HEK293 (cell line): ENCODE data around the gene MMP15.

Source experiments
- CTCF ChIA-PET: fragments of 350-600 bp; formaldehyde crosslinking; extraction: SDS; loops from one replicate; lab custom pipeline; 2021; ENCODE audit warnings: antibody characterized with exemption; lab: Yijun Ruan, JAX
- POLR2A ChIA-PET: fragments of 300-600 bp; formaldehyde crosslinking; extraction: SDS; loops from one replicate; lab custom pipeline; 2020; ENCODE audit warnings: antibody characterized with exemption, inconsistent platforms; lab: Yijun Ruan, JAX
- H3K27ac ChIP-seq: fragments of 200-500 bp; sonication (Bioruptor generic); 2 replicates; pipeline ENCODE4 v1.5.1; 2014; ENCODE audit warnings: low read depth, low read length, control low read depth, inconsistent platforms; ENCODE audit errors: extremely low read depth
- H3K36me3 ChIP-seq, 2 experiments: fragments of 200-500 bp in 1 of 2; sonication (Bioruptor generic) in 1 of 2; 1 replicate in 1 of 2; 2 replicates in 1 of 2; pipeline ENCODE4 v1.5.1; 2014 to 2017; ENCODE audit warnings: inconsistent platforms in 2 of 2, low read length in 2 of 2; ENCODE audit not compliant: control insufficient read depth in 2 of 2, insufficient read depth in 1 of 2
- H3K4me1 ChIP-seq: fragments of 200-500 bp; sonication (Bioruptor generic); 2 replicates; pipeline ENCODE4 v1.5.1; 2014; ENCODE audit warnings: mild to moderate bottlenecking, low read length, inconsistent platforms; ENCODE audit not compliant: control insufficient read depth, insufficient read depth
- H3K4me3 ChIP-seq: 2 replicates; pipeline ENCODE4 v1.5.1; 2011; ENCODE audit warnings: low read depth, mild to moderate bottlenecking, control low read depth, low read length, moderate library complexity
- H3K9me3 ChIP-seq: fragments of 200-500 bp; sonication (Bioruptor generic); 2 replicates; pipeline ENCODE4 v1.5.1; 2014; ENCODE audit warnings: low read depth, low read length, inconsistent platforms; ENCODE audit not compliant: control insufficient read depth, insufficient read depth
- GLIS1 ChIP-seq: fragments of 450-650 bp; formaldehyde crosslinking; IDR thresholded peaks from 2 replicates; pipeline ENCODE4 v1.5.1; 2016; ENCODE audit warnings: missing biosample characterization, missing genetic modification characterization
- GLIS2 ChIP-seq: fragments of 450-650 bp; formaldehyde crosslinking; IDR thresholded peaks from 2 replicates; pipeline ENCODE4 v1.5.1; 2016; ENCODE audit warnings: missing biosample characterization, missing genetic modification characterization
- PRDM1 ChIP-seq: fragments of 450-650 bp; formaldehyde crosslinking; IDR thresholded peaks from 2 replicates; pipeline ENCODE4; 2016; ENCODE audit warnings: missing biosample characterization, missing genetic modification characterization
- ZBTB17 ChIP-seq: fragments of 450-650 bp; formaldehyde crosslinking; IDR thresholded peaks from 2 replicates; pipeline ENCODE4 v1.5.1; 2016; ENCODE audit warnings: missing biosample characterization, missing genetic modification characterization
- ZIC2 ChIP-seq: fragments of 450-650 bp; formaldehyde crosslinking; IDR thresholded peaks from 2 replicates; pipeline ENCODE4 v1.5.1; 2016; ENCODE audit warnings: missing biosample characterization, missing genetic modification characterization
- ZNF211 ChIP-seq: fragments of 450-650 bp; formaldehyde crosslinking; IDR thresholded peaks from 2 replicates; pipeline ENCODE4 v1.5.1; 2016; ENCODE audit warnings: low read depth, missing biosample characterization, missing genetic modification characterization
- ZNF214 ChIP-seq: fragments of 450-650 bp; formaldehyde crosslinking; IDR thresholded peaks from 2 replicates; pipeline ENCODE4 v1.5.1; 2017; ENCODE audit warnings: missing biosample characterization, mild to moderate bottlenecking, missing genetic modification characterization, borderline replicate concordance
- ZNF341 ChIP-seq: fragments of 450-650 bp; formaldehyde crosslinking; IDR thresholded peaks from 2 replicates; pipeline ENCODE4; 2016; ENCODE audit warnings: low read depth, missing biosample characterization, missing genetic modification characterization
- ZNF366 ChIP-seq: fragments of 450-650 bp; formaldehyde crosslinking; conservative IDR thresholded peaks from 2 replicates; pipeline ENCODE4 v1.5.1; 2016; ENCODE audit warnings: missing biosample characterization, missing genetic modification characterization
- ZNF416 ChIP-seq: fragments of 450-650 bp; formaldehyde crosslinking; IDR thresholded peaks from 2 replicates; pipeline ENCODE4 v1.5.1; 2016; ENCODE audit warnings: missing biosample characterization, missing genetic modification characterization
- ZNF555 ChIP-seq: fragments of 450-650 bp; formaldehyde crosslinking; conservative IDR thresholded peaks from 2 replicates; pipeline ENCODE4 v1.5.1; 2017; ENCODE audit warnings: missing biosample characterization, mild to moderate bottlenecking, missing genetic modification characterization, inconsistent platforms
- ZNF596 ChIP-seq: fragments of 450-650 bp; IDR thresholded peaks from 2 replicates; pipeline ENCODE4 v1.5.0; 2018; ENCODE audit warnings: missing biosample characterization, mild to moderate bottlenecking, missing genetic modification characterization, moderate library complexity
- ZNF654 ChIP-seq: fragments of 450-650 bp; formaldehyde crosslinking; IDR thresholded peaks from 2 replicates; pipeline ENCODE4 v1.5.1; 2016; ENCODE audit warnings: low read depth, missing biosample characterization, missing genetic modification characterization
- ZNF660 ChIP-seq: fragments of 450-650 bp; IDR thresholded peaks from 2 replicates; pipeline ENCODE4 v1.5.1; 2018; ENCODE audit warnings: missing biosample characterization, mild to moderate bottlenecking, missing genetic modification characterization
- ZNF707 ChIP-seq: fragments of 450-650 bp; formaldehyde crosslinking; IDR thresholded peaks from 2 replicates; pipeline ENCODE4 v1.5.1; 2016; ENCODE audit warnings: missing biosample characterization, missing genetic modification characterization
- ZXDB ChIP-seq: fragments of 450-650 bp; formaldehyde crosslinking; IDR thresholded peaks from 2 replicates; pipeline ENCODE4 v1.5.1; 2016; ENCODE audit warnings: missing biosample characterization, missing genetic modification characterization
- TF ChIP-seq, protein P1 (sequence below): fragments of 450-650 bp; formaldehyde crosslinking; IDR thresholded peaks from 2 replicates; pipeline ENCODE4 v1.5.1; 2017; ENCODE audit warnings: missing biosample characterization, missing genetic modification characterization
- TF ChIP-seq, protein P2 (sequence below): fragments of 450-650 bp; formaldehyde crosslinking; IDR thresholded peaks from 2 replicates; pipeline ENCODE4 v1.5.1; 2016; ENCODE audit warnings: missing biosample characterization, missing genetic modification characterization

The MMP15 gene

DNA sequence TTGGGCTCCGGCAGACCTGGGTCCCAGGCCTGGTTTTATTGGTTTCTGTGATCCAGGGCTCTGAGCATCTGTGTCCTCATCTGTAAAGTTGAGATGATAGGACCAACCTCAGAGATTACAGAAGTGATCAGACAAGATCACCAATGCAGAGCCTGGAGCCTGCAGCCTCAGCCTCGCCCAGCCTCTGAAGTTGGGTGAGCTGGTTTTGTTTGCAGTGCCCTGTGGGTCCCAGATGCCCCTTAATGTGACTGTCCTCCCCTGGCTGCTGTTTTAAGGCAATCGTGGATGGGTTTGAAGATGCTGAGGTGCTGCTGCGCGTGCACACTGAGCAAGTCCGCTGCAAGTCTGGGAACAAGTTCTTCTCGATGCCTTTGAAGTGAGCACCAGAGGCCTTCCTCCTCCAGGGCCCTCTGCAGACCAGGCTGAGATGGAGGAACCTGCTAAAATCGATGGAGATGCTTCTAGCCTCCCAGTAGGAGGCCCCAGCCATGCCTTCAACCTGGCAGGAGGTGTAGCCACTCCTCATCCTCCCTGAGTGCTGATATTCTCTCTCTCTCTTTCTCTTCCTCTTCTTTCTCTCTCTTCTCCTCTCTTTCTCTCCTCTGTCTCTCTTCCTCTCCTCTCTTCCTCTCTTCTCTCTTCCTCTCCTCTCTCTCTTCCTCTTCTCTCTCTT, 5.6 kb upstream of the MMP15 start:
- Histone ChIP-seq H3K4me1 (peaks cover 15% of the 10 kb centered on the region), H3K9me3 (no peaks in the 10 kb centered on the region), H3K27ac (no peak overlapping the region), H3K4me3 (no peak overlapping the region), H3K36me3 (peaks cover 0 to 52% of the 10 kb centered on the region in 2 experiments; a peak in 2 of 3 replicates)
- ChIA-PET POLR2A (interaction anchor here (0.9 kb wide), 1 partner anchor 109 kb away, joined by 3 read pairs; the partner anchor contains the start of gene CFAP20), CTCF (interaction anchor here (0.6 to 3.0 kb wide), 5 partner anchors 9 to 108 kb away, joined by 3 to 27 read pairs (median 5); no protein-coding TSS in a partner anchor)
- no peak for TF ChIP-seq ZNF707 (tag by site-specific recombination)
- no peak for TF ChIP-seq ZXDB (tag by site-specific recombination)
- TF ChIP-seq ZNF416 (tag by site-specific recombination): no peak
- TF ChIP-seq, protein P1, sequence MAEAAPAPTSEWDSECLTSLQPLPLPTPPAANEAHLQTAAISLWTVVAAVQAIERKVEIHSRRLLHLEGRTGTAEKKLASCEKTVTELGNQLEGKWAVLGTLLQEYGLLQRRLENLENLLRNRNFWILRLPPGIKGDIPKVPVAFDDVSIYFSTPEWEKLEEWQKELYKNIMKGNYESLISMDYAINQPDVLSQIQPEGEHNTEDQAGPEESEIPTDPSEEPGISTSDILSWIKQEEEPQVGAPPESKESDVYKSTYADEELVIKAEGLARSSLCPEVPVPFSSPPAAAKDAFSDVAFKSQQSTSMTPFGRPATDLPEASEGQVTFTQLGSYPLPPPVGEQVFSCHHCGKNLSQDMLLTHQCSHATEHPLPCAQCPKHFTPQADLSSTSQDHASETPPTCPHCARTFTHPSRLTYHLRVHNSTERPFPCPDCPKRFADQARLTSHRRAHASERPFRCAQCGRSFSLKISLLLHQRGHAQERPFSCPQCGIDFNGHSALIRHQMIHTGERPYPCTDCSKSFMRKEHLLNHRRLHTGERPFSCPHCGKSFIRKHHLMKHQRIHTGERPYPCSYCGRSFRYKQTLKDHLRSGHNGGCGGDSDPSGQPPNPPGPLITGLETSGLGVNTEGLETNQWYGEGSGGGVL (tag by site-specific recombination): no peak
- 0 out of 2 replicates have a peak, but pooled peaks have one; percentile 22 for TF ChIP-seq ZBTB17 (tag by site-specific recombination)

GRCh38 chr16:58020628-58021521, 4.7 kb upstream of the MMP15 start:
- no peak overlapping the region for H3K4me3 ChIP-seq
- TF ChIP-seq ZNF707 (tag by site-specific recombination) (no peak), GLIS2 (peak; percentile 43; the same call in 1 of the 2 replicates), ZNF660 (tag by site-specific recombination) (no peak), ZNF654 (peak; percentile 87), ZNF555 (no peak), ZNF596 (peak; percentile 96), ZIC2 (tag by site-specific recombination) (0 out of 2 replicates have a peak, but pooled peaks have one; percentile 27), ZNF366 (peak; percentile 84), ZNF211 (tag by site-specific recombination) (no peak), ZNF214 (no peak), GLIS1 (tag by site-specific recombination) (0 out of 2 replicates have a peak, but pooled peaks have one; percentile 32), ZNF341 (0 out of 2 replicates have a peak, but pooled peaks have one; percentile 28), PRDM1 (peak; percentile 64)
- TF ChIP-seq, protein P2, sequence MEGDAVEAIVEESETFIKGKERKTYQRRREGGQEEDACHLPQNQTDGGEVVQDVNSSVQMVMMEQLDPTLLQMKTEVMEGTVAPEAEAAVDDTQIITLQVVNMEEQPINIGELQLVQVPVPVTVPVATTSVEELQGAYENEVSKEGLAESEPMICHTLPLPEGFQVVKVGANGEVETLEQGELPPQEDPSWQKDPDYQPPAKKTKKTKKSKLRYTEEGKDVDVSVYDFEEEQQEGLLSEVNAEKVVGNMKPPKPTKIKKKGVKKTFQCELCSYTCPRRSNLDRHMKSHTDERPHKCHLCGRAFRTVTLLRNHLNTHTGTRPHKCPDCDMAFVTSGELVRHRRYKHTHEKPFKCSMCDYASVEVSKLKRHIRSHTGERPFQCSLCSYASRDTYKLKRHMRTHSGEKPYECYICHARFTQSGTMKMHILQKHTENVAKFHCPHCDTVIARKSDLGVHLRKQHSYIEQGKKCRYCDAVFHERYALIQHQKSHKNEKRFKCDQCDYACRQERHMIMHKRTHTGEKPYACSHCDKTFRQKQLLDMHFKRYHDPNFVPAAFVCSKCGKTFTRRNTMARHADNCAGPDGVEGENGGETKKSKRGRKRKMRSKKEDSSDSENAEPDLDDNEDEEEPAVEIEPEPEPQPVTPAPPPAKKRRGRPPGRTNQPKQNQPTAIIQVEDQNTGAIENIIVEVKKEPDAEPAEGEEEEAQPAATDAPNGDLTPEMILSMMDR (tag by site-specific recombination): peak; percentile 85
- TF ChIP-seq, all 188 proteins: peak for 9
- POLR2A ChIA-PET: interaction anchor here (7.9 kb wide), 1 partner anchor 109 kb away, joined by 51 read pairs; the partner anchor contains the start of gene CFAP20
- no peak overlapping the region for H3K27ac ChIP-seq
- peaks cover 16% of the 10 kb centered on the region for H3K4me1 ChIP-seq
- CTCF ChIA-PET: interaction anchor here (0.6 to 4.1 kb wide), 4 partner anchors 101 to 323 kb away, joined by 3 to 41 read pairs (median 3); no protein-coding TSS in a partner anchor
- no peaks in the 10 kb centered on the region for H3K9me3 ChIP-seq
- peaks cover 0 to 44% of the 10 kb centered on the region in 2 experiments; a peak in 2 of 3 replicates for H3K36me3 ChIP-seq
